PC-3 (cell line): ENCODE results near the gene C3orf22. TPM values are rescaled to one million over a fixed set of nuclear protein-coding genes. Genes with fewer than 3 reads are reported as not detected.

Experiments used
- ATAC-seq: fragments of 200-7000 bp; cut with Tn5 transposase; 2 replicates; pipeline ENCODE4 v1.9.1; 2020; ENCODE audit warnings: mild to moderate bottlenecking, moderate library complexity
- BruUV-seq: library from RNA; stranded (reverse); fragments of 400-500 nt; replicated peaks from 2 replicates; lab custom pipeline; 2021; lab: Mats Ljungman, UMichigan
- CTCF ChIA-PET: fragments of 300-600 bp; sonication (Branson Sonifier 250); formaldehyde crosslinking; loops from one replicate; lab custom pipeline; 2022; ENCODE audit warnings: antibody characterized with exemption; lab: Charles Lee
- POLR2A ChIA-PET: fragments of 300-600 bp; sonication (Branson Sonifier 250); formaldehyde crosslinking; loops from one replicate; lab custom pipeline; 2022; ENCODE audit warnings: antibody characterized with exemption; ENCODE audit not compliant: unreplicated experiment; lab: Charles Lee
- DNase-seq: peaks from one replicate; pipeline ENCODE4 v3.0.0-alpha.2; 2015
- H2AFZ ChIP-seq: fragments of 300-600 bp; sonication (generic); 2 replicates; pipeline ENCODE4 v1.6.0; 2016; ENCODE audit warnings: antibody characterized with exemption, low read length
- H3F3A ChIP-seq: fragments of 300-600 bp; sonication (generic); one replicate; pipeline ENCODE4 v1.6.0; 2017; ENCODE audit warnings: antibody characterized with exemption, low read length, control low read depth, mild to moderate bottlenecking; ENCODE audit not compliant: unreplicated experiment
- H3K27ac ChIP-seq: fragments of 300-600 bp; sonication (generic); 2 replicates; pipeline ENCODE4 v1.5.1; 2016; ENCODE audit warnings: mild to moderate bottlenecking, low read length
- H3K27me3 ChIP-seq: fragments of 300-600 bp; sonication (generic); 2 replicates; pipeline ENCODE4 v1.6.1; 2016; ENCODE audit warnings: low read length, mixed read lengths
- H3K36me3 ChIP-seq: fragments of 300-600 bp; sonication (generic); 2 replicates; pipeline ENCODE4 v1.6.1; 2016; ENCODE audit warnings: low read depth, mixed run types, low read length, mixed read lengths
- H3K4me1 ChIP-seq: fragments of 300-600 bp; sonication (generic); 2 replicates; pipeline ENCODE4 v1.5.1; 2016; ENCODE audit warnings: low read length; ENCODE audit not compliant: insufficient read depth
- H3K4me2 ChIP-seq: fragments of 300-600 bp; sonication (generic); 2 replicates; pipeline ENCODE4 v1.6.0; 2016; ENCODE audit warnings: low read length
- H3K4me3 ChIP-seq: fragments of 300-600 bp; sonication (generic); 2 replicates; pipeline ENCODE4 v1.5.1; 2016; ENCODE audit warnings: mild to moderate bottlenecking, low read length, mixed read lengths
- H3K79me2 ChIP-seq: fragments of 300-600 bp; sonication (generic); 2 replicates; pipeline ENCODE4 v1.6.1; 2017; ENCODE audit warnings: low read length, mixed read lengths
- H3K9ac ChIP-seq: fragments of 300-600 bp; sonication (generic); 2 replicates; pipeline ENCODE4 v1.6.0; 2016; ENCODE audit warnings: mild to moderate bottlenecking, low read length
- H3K9me2 ChIP-seq: fragments of 300-600 bp; sonication (generic); replicated peaks from 2 replicates; pipeline ENCODE4 v1.6.1; 2016; ENCODE audit warnings: mixed run types, low read length, mixed read lengths
- H3K9me3 ChIP-seq: fragments of 300-600 bp; sonication (generic); 2 replicates; pipeline ENCODE4 v1.6.1; 2016; ENCODE audit warnings: low read length, mixed read lengths
- H4K20me1 ChIP-seq: fragments of 300-600 bp; sonication (generic); 2 replicates; pipeline ENCODE4 v1.6.1; 2016; ENCODE audit warnings: low read length, mixed read lengths
- EZH2 ChIP-seq: fragments of 300-600 bp; sonication (generic); IDR thresholded peaks from one replicate; pipeline ENCODE4 v1.6.1; 2017; ENCODE audit warnings: antibody characterized with exemption, mild to moderate bottlenecking, low read length; ENCODE audit not compliant: unreplicated experiment
- EZH2phosphoT487 ChIP-seq: fragments of 300-600 bp; sonication (generic); IDR thresholded peaks from 2 replicates; pipeline ENCODE4 v1.6.1; 2018; ENCODE audit warnings: mild to moderate bottlenecking, antibody characterized with exemption, low read length, borderline replicate concordance
- intact Hi-C: fragments of 100-400 bp; cut with micrococcal nuclease; formaldehyde crosslinking; loops from 2 replicates; pipeline ENCODE4 v1.9.0; 2023
- total RNA-seq: library from RNA; depleted of rRNA; stranded (reverse); fragments of >200 nt; gene quantifications from 2 replicates; pipeline ENCODE4 v1.2.3, GENCODE V29; 2014
- TF ChIP-seq, protein P1 (sequence below): fragments of 300-600 bp; sonication (generic); conservative IDR thresholded peaks from 2 replicates; pipeline ENCODE4 v1.5.1; 2017; ENCODE audit warnings: antibody characterized with exemption, low read depth, mild to moderate bottlenecking, low read length

The C3orf22 gene
- total RNA-seq, 1 experiment from 2014 or later: not detected

DNA sequence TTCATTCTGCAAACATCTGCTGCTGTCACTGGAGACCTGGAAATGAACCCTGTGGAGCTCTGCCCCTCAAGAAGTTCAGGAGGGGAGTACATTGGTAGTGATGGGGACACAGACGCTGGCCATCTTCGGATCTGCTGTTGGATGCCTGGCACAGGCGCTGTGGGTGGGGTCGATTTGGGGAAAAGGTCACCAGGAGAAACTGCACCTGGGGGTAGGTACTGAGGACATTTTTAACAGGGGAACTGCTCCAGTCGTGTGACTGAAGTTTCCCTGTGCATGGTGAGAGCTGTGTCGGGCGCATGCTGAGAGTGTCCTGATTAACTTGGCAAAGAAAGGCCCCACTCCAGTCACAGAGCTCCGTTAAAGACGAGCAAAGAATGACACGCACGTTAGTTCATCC, 44.6 kb downstream of the C3orf22 start:
- Histone ChIP-seq H3K27ac (no peak overlapping the region), H3K9me2 (no peaks in the 10 kb centered on the region), H3K79me2 (no peaks in the 10 kb centered on the region), H3K4me3 (no peak overlapping the region), H3K9ac (no peak overlapping the region), H3K27me3 (no peaks in the 10 kb centered on the region), H3K4me2 (no peak overlapping the region), H3F3A (no peaks in the 10 kb centered on the region), H3K4me1 (no peaks in the 10 kb centered on the region), H3K9me3 (no peaks in the 10 kb centered on the region), H3K36me3 (no peaks in the 10 kb centered on the region), H2AFZ (no peak overlapping the region), H4K20me1 (no peaks in the 10 kb centered on the region)
- intact Hi-C loops: no loop called here
- DNase-seq (no peak), ATAC-seq (no peak)
- BruUV-seq: no TSS peak
- POLR2A ChIA-PET: no interaction called here
- TF ChIP-seq, protein P1, sequence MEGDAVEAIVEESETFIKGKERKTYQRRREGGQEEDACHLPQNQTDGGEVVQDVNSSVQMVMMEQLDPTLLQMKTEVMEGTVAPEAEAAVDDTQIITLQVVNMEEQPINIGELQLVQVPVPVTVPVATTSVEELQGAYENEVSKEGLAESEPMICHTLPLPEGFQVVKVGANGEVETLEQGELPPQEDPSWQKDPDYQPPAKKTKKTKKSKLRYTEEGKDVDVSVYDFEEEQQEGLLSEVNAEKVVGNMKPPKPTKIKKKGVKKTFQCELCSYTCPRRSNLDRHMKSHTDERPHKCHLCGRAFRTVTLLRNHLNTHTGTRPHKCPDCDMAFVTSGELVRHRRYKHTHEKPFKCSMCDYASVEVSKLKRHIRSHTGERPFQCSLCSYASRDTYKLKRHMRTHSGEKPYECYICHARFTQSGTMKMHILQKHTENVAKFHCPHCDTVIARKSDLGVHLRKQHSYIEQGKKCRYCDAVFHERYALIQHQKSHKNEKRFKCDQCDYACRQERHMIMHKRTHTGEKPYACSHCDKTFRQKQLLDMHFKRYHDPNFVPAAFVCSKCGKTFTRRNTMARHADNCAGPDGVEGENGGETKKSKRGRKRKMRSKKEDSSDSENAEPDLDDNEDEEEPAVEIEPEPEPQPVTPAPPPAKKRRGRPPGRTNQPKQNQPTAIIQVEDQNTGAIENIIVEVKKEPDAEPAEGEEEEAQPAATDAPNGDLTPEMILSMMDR: no peak
- TF ChIP-seq EZH2phosphoT487: no peak
- no peak for TF ChIP-seq EZH2
- CTCF ChIA-PET: no interaction called here

DNA sequence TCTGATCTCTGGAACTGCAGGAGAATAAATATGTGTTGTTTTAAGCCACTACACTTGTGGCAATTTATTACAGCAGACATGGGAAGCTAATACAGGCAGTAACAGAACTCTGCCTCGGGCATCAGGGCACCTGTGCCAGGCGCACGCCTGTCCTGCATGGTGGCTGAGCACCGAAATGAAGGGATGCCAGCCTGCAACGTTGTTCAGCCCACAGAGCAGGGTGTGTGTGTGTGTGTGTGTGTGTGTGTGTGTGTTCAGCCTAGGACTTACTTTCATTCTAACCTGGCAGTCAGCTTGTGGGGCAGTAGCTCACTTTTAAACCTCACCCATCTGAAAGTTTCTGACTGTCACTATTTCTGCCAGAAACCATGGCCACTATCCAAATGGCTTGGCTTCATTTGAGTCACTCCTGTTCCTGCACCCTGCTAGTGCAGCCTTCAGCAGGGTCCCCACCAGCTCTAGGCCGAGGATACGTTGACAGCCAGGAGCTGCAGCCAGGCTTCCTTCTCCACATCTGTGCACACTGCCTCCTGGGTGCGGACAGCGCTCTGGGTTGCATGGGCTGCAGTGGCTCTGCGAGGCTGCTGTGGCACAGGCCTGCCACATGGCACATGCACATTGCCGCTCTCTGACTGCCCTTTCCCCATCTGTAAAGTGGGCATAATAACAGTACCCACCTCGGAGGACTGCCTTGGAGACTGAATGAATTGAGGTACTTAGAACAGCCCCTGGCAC, 45.6 kb downstream of the C3orf22 start:
- ChIA-PET CTCF (no interaction called here), POLR2A (interaction anchor here (0.6 kb wide), 1 partner anchor 66 kb away, joined by 3 read pairs; no protein-coding TSS in a partner anchor)
- no peak overlapping the region for H3K4me3 ChIP-seq

More for the DNA sequence above, 45.6 kb downstream of the C3orf22 start:
- ATAC-seq: no peak
- Histone ChIP-seq H3K36me3 (no peaks in the 10 kb centered on the region), H3K27ac (no peak overlapping the region), H3K4me2 (no peak overlapping the region), H4K20me1 (no peaks in the 10 kb centered on the region), H3F3A (no peaks in the 10 kb centered on the region), H3K79me2 (no peaks in the 10 kb centered on the region), H3K9me3 (no peaks in the 10 kb centered on the region), H3K9ac (no peak overlapping the region), H2AFZ (no peak overlapping the region), H3K9me2 (no peaks in the 10 kb centered on the region), H3K4me1 (no peaks in the 10 kb centered on the region; the same call in 1 of the 2 replicates), H3K27me3 (no peaks in the 10 kb centered on the region)
- intact Hi-C loops: no loop called here
- TF ChIP-seq EZH2 (no peak), EZH2phosphoT487 (no peak)
- TF ChIP-seq, protein P1: no peak
- DNase-seq: no peak
- BruUV-seq: no TSS peak
